K562 (cell line): ENCODE measurements around the gene VTN. TPM values are rescaled to one million over a fixed set of nuclear protein-coding genes. Genes with fewer than 3 reads are reported as not detected.

Source experiments
- BHLHE40 ChIP-seq: IDR thresholded peaks from 2 replicates; pipeline ENCODE4 v1.6.1; 2011; ENCODE audit warnings: low read length, improper control_type of control experiment
- CBFA2T3 ChIP-seq: fragments of 450-650 bp; IDR thresholded peaks from 2 replicates; pipeline ENCODE4 v1.6.1; 2017
- ELF4 ChIP-seq: fragments of 450-650 bp; formaldehyde crosslinking; IDR thresholded peaks from 2 replicates; pipeline ENCODE4 v1.4.0; 2022; ENCODE audit warnings: missing genetic modification characterization
- ESRRA ChIP-seq: fragments of 450-650 bp; IDR thresholded peaks from 2 replicates; pipeline ENCODE4 v1.6.1; 2014; ENCODE audit warnings: low read depth, mild to moderate bottlenecking, moderate library complexity, borderline replicate concordance
- FOXA3 ChIP-seq, 2 experiments: fragments of 450-650 bp in 1 of 2; sonication (generic) in 1 of 2; formaldehyde crosslinking; IDR thresholded peaks in 1 of 2; conservative IDR thresholded peaks in 1 of 2; 2 replicates each; pipeline versions ENCODE4 v1.4.0 to v1.8.0; 2020 to 2022; ENCODE audit warnings: mild to moderate bottlenecking in 2 of 2, missing genetic modification reagents in 1 of 2
- TAF15 ChIP-seq: fragments of 200-400 bp; formaldehyde crosslinking; IDR thresholded peaks from 2 replicates; pipeline ENCODE4 v1.6.1; 2017; ENCODE audit warnings: mild to moderate bottlenecking, low read depth, low read length, moderate library complexity
- TEAD4 ChIP-seq, 2 experiments: sonication (generic) in 1 of 2; formaldehyde crosslinking in 1 of 2; IDR thresholded peaks; 2 replicates each; pipeline versions ENCODE4 v1.6.1 to v1.8.0; 2012 to 2022; ENCODE audit warnings: borderline replicate concordance in 1 of 2, inconsistent platforms in 1 of 2, low read length in 1 of 2, mild to moderate bottlenecking in 1 of 2, missing genetic modification reagents in 1 of 2
- ZEB2 ChIP-seq: fragments of 450-650 bp; IDR thresholded peaks from 2 replicates; pipeline ENCODE4 v1.6.1; 2016
- ZNF696 ChIP-seq: fragments of 250-450 bp; sonication (Bioruptor Pico); conservative IDR thresholded peaks from 2 replicates; pipeline ENCODE4 v1.4.0; 2020; ENCODE audit warnings: mild to moderate bottlenecking, moderate library complexity
- polyA plus RNA-seq, 8 experiments: library from polyadenylated mRNA; depleted of rRNA in 4 of 8; stranded (reverse) in 5 of 8; unstranded in 3 of 8; fragments of >200 nt; fragmentation: Nextera tagmentation in 2 of 8; fragmentation: Illumina TruSeq in 1 of 8; extraction: Ambion mirVana in 2 of 8; extraction: Trizol in 1 of 8; gene quantifications; 2 replicates each; pipeline versions ENCODE4 v1.2.1 to v1.2.3, GENCODE V29; 2011 to 2014; ENCODE audit warnings: inconsistent platforms in 1 of 8, missing spikeins in 1 of 8
- total RNA-seq, 7 experiments: library from RNA; depleted of rRNA in 6 of 7; stranded (reverse); fragments of >200 nt in 6 of 7; fragmentation: Illumina TruSeq in 2 of 7; extraction: Trizol in 2 of 7; gene quantifications; 2 replicates each; pipeline versions ENCODE4 v1.2.1 to v1.2.3, GENCODE V29; 2011 to 2021; ENCODE audit warnings: low replicate concordance in 1 of 7
- TF ChIP-seq, protein P1 (sequence below), 2 experiments: fragments of 450-650 bp; IDR thresholded peaks; 2 replicates each; pipeline ENCODE4 v1.6.1; 2016; ENCODE audit warnings: mild to moderate bottlenecking in 2 of 2, borderline replicate concordance in 1 of 2, low read depth in 1 of 2, moderate library complexity in 1 of 2
- TF ChIP-seq, protein P2 (sequence below): fragments of 450-650 bp; IDR thresholded peaks from 2 replicates; pipeline ENCODE4 v1.6.1; 2017; ENCODE audit warnings: antibody characterized with exemption, mild to moderate bottlenecking

Gene VTN
- total and polyA plus RNA-seq, 9 of the 15 experiments (the other 6 are each of a cell fraction or from before 2014, with no cell fraction given) = 0.13 to 1.0 (median 0.29) TPM; not detected in 1

DNA sequence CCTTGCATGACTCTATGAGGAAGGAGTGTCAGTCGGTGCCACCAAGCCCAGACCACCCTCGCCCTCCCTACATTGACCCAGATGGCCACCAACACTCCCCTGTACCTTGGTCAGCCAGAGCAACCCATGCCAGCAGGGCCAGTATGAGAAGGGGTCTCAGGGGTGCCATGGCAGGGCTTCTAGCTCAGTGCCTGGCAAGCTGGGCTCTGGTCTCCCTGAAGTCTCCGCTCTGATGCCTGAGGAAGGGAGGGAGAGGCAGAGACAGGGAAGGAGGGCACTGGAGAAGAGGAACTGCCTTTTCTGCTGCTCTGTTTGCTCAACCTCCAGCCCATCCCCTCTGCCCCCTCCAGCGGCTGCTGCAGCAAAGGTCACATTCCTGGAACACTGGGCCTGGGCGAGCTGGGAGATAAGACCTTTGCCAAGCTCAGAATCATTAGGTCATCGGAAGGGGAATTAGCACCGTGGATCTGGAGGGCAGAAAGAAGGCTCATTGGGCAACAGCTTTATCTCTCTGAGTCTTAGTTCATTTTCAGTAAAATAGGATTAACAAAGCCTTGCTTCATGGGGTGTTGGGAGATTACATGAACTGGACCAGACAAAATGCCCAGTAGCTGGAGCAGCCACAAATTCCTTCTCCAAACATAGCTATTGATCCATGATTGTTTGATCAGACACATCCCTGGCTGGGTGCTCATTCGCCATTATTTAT, at the start of gene VTN (continued):
- TF ChIP-seq TEAD4 (IDR thresholded peaks at IDR 0.05; ENCODE audit: low read length) (peak; percentile 81), TEAD4 (CRISPR knock-in tag; IDR thresholded peaks at IDR 0.05; ENCODE audit: borderline replicate concordance) (no peak), TAF15 (no peak), ZEB2 (peak; percentile 44; the same call in 1 of the 2 replicates), ELF4 (no peak), ZNF696 (CRISPR knock-in tag) (no peak), FOXA3 (CRISPR knock-in tag; conservative IDR thresholded peaks at IDR 0.05 in 1 of 2, IDR thresholded peaks at IDR 0.05 in 1 of 2) (peak in 1 of 2 experiments; percentile 17; a peak in 1 of 4 replicates), ESRRA (peak; percentile 82), CBFA2T3 (peak; percentile 71), BHLHE40 (peak; percentile 41; the same call in 1 of the 2 replicates)
- TF ChIP-seq, protein P1, sequence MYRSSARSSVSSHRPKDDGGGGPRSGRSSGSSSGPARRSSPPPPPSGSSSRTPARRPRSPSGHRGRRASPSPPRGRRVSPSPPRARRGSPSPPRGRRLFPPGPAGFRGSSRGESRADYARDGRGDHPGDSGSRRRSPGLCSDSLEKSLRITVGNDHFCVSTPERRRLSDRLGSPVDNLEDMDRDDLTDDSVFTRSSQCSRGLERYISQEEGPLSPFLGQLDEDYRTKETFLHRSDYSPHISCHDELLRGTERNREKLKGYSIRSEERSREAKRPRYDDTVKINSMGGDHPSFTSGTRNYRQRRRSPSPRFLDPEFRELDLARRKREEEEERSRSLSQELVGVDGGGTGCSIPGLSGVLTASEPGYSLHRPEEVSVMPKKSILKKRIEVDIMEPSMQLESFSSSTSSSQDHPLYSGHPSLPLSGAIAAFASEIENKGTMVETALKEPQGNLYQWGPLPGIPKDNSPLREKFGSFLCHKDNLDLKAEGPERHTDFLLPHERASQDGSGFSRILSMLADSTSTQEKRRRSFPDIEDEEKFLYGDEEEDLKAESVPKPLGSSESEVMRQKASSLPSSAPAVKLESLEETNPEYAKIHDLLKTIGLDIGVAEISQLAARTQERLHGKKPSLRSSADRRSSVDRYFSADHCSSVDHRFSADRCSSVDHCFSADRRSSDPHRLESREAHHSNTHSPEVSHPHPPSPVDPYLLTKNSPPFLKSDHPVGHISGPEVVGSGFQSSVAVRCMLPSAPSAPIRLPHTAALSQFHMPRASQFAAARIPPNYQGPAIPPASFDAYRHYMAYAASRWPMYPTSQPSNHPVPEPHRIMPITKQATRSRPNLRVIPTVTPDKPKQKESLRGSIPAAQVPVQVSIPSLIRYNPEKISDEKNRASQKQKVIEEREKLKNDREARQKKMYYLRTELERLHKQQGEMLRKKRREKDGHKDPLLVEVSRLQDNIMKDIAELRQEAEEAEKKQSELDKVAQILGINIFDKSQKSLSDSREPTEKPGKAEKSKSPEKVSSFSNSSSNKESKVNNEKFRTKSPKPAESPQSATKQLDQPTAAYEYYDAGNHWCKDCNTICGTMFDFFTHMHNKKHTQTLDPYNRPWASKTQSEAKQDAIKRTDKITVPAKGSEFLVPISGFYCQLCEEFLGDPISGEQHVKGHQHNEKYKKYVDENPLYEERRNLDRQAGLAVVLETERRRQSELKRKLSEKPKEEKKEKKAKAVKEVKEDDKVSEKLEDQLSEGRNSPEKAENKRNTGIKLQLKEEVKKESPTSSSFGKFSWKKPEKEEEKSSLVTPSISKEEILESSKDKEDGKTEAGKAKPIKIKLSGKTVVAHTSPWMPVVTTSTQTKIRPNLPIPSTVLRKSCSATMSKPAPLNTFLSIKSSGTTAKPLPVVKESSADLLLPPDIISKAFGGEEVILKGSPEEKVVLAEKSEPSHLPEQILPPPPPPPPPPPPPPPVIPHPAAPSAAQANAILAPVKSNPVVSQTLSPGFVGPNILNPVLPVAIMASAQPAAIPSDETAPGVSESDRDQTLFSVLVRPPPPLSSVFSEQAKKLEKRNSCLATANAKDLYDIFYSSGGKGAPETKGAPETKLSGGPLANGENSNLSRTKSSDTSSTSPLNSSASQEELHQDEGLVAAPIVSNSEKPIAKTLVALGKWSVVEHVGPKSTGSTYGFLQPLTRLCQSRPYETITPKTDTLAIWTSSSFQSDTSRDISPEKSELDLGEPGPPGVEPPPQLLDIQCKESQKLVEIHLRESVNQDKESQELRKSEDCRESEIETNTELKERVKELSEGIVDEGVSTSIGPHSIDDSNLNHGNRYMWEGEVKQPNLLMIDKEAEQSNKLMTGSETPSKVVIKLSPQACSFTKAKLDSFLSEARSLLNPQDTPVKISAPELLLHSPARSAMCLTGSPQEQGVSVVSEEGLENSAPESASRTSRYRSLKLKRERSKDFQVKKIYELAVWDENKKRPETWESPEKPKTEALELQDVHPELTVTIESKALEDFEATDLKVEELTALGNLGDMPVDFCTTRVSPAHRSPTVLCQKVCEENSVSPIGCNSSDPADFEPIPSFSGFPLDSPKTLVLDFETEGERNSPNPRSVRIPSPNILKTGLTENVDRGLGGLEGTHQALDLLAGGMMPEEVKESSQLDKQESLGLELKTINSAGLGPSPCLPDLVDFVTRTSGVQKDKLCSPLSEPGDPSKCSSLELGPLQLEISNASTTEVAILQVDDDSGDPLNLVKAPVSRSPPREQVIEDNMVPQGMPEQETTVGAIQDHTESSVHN (IDR thresholded peaks at IDR 0.05; ENCODE audit: borderline replicate concordance in 1 of 2, low read depth in 1 of 2) = no peak
- TF ChIP-seq, protein P2, sequence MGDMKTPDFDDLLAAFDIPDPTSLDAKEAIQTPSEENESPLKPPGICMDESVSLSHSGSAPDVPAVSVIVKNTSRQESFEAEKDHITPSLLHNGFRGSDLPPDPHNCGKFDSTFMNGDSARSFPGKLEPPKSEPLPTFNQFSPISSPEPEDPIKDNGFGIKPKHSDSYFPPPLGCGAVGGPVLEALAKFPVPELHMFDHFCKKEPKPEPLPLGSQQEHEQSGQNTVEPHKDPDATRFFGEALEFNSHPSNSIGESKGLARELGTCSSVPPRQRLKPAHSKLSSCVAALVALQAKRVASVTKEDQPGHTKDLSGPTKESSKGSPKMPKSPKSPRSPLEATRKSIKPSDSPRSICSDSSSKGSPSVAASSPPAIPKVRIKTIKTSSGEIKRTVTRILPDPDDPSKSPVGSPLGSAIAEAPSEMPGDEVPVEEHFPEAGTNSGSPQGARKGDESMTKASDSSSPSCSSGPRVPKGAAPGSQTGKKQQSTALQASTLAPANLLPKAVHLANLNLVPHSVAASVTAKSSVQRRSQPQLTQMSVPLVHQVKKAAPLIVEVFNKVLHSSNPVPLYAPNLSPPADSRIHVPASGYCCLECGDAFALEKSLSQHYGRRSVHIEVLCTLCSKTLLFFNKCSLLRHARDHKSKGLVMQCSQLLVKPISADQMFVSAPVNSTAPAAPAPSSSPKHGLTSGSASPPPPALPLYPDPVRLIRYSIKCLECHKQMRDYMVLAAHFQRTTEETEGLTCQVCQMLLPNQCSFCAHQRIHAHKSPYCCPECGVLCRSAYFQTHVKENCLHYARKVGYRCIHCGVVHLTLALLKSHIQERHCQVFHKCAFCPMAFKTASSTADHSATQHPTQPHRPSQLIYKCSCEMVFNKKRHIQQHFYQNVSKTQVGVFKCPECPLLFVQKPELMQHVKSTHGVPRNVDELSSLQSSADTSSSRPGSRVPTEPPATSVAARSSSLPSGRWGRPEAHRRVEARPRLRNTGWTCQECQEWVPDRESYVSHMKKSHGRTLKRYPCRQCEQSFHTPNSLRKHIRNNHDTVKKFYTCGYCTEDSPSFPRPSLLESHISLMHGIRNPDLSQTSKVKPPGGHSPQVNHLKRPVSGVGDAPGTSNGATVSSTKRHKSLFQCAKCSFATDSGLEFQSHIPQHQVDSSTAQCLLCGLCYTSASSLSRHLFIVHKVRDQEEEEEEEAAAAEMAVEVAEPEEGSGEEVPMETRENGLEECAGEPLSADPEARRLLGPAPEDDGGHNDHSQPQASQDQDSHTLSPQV = no peak
